GM12891 (cell line): Measurements from ENCODE around the gene MRPS23.

Experiments used
- POLR2A ChIP-seq: IDR thresholded peaks from 2 replicates; pipeline ENCODE4 v1.6.1; 2011; ENCODE audit warnings: low read depth, low read length, control low read depth
- POLR2AphosphoS5 ChIP-seq: IDR thresholded peaks from 2 replicates; pipeline ENCODE4 v1.6.1; 2011; ENCODE audit warnings: low read depth, low read length, control low read depth
- TAF1 ChIP-seq: IDR thresholded peaks from 2 replicates; pipeline ENCODE4 v1.6.1; 2011; ENCODE audit warnings: low read depth, low read length, control low read depth

DNA sequence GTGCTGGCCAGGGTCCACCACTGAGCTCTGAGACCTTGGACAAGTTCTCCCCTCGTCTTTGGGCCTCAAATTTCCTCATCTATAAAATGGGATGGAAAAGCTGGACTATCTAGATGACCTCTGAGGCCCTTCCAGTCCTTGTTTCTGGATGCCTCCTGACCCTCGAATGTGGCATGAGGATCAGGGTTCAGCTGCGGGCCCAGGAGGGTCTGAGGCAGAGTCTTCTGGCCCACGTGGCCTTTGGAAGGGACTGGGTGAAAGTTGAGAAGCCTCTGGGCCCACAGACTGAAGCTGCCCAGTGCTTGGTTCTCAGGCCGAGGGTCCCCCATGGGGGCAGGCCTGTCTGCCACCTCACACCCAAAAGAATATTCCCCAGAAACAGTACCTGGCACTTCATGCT lies 16.9 kb upstream of the MRPS23 start:
- TF ChIP-seq POLR2A, result no peak
- TF ChIP-seq POLR2AphosphoS5, result no peak
- no peak for TF ChIP-seq TAF1
